ENCODE data around the gene CARD19. TPM values are rescaled to one million over a fixed set of nuclear protein-coding genes. Genes with fewer than 3 reads are reported as not detected.

Gene CARD19
- total RNA-seq, 1 donor from 2014 or later: 13.2 TPM

DNA sequence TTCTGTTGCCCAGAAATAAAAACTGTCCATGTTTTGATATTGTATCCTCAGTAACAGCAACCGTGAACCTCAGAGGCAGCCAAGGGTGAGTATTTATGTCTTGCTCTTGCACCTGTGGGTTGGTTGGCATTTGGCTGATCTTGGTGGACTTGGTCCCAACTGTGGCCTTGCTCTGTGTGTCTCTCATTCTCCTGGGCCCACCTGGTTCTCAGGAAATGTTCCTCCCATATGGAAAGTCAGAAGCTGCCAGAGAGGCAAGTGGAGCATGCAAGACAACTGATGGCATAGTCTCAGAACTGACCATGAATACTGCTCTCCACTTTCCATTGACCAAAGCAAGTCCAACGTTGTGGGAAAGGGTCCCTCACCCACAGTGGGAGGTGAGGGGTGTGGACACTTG is 51.6 kb downstream of the CARD19 start:
- Mint-ChIP-seq H3K4me1 (ENCODE audit: unreplicated experiment) (peaks cover 4% of the 10 kb centered on the region), H3K27ac (ENCODE audit: unreplicated experiment) (no peak overlapping the region), H3K27me3 (ENCODE audit: unreplicated experiment) (peaks cover 1% of the 10 kb centered on the region), H3K36me3 (ENCODE audit: low read depth, unreplicated experiment) (no peaks in the 10 kb centered on the region), H3K4me3 (ENCODE audit: unreplicated experiment) (no peak overlapping the region), H3K9me3 (ENCODE audit: unreplicated experiment) (no peaks in the 10 kb centered on the region)
- DNase-seq (ENCODE audit: low spot score): no peak
- TF ChIP-seq CTCF (IDR thresholded peaks at IDR 0.05; ENCODE audit: unreplicated experiment): no peak

DNA sequence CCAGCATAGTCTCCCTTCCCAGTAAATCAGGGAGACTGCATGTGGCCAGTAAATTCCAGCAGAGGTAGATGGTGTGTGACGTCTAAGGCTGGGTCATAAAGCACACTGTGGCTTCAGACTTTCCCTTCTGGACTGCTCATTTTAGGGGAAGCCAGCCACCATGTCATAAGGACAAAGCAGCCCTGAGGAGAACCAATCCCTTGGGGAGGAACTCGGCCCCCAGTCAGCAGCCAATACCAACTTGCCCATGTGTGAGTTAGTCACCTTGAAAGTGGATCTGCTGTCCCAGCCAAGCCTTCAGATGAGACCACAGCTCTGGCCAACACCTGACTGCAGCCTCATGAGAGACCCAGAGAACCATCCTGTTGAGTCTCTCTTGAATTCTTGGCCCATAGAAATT is 52.7 kb downstream of the CARD19 start:
- Mint-ChIP-seq H3K27ac (ENCODE audit: unreplicated experiment) (no peak overlapping the region), H3K9me3 (ENCODE audit: unreplicated experiment) (no peaks in the 10 kb centered on the region), H3K4me3 (ENCODE audit: unreplicated experiment) (no peak overlapping the region), H3K27me3 (ENCODE audit: unreplicated experiment) (peaks cover 1% of the 10 kb centered on the region), H3K4me1 (ENCODE audit: unreplicated experiment) (peaks cover 4% of the 10 kb centered on the region), H3K36me3 (ENCODE audit: low read depth, unreplicated experiment) (no peaks in the 10 kb centered on the region)
- DNase-seq (ENCODE audit: low spot score): no peak
- TF ChIP-seq CTCF (IDR thresholded peaks at IDR 0.05; ENCODE audit: unreplicated experiment): no peak

DNA sequence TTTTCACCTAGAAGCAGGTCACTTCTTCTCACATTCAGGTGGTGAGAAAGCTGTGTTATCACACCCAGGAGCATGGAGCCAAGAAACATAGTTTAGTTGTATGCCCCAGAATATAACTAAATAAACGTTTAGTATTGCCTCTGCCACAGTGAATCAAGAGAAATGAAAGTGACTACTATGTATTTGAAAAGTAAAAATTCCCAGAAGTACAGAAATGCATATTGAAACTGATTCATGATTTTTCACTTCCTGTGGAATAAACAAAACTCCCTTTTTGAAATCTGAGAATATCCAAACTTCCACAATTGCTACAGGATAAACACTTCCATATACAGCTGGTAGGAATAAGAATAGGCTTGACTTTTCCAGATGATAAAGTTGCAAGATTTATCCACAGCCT is 53.3 kb downstream of the CARD19 start:
- Mint-ChIP-seq H3K27ac (ENCODE audit: unreplicated experiment) (no peak overlapping the region), H3K36me3 (ENCODE audit: low read depth, unreplicated experiment) (no peaks in the 10 kb centered on the region), H3K27me3 (ENCODE audit: unreplicated experiment) (peaks cover 1% of the 10 kb centered on the region), H3K4me1 (ENCODE audit: unreplicated experiment) (peaks cover 2% of the 10 kb centered on the region), H3K9me3 (ENCODE audit: unreplicated experiment) (no peaks in the 10 kb centered on the region), H3K4me3 (ENCODE audit: unreplicated experiment) (no peak overlapping the region)
- no peak for TF ChIP-seq CTCF (IDR thresholded peaks at IDR 0.05; ENCODE audit: unreplicated experiment)
- DNase-seq (ENCODE audit: low spot score): no peak

- no peaks in the 10 kb centered on the region for H3K36me3 Mint-ChIP-seq (ENCODE audit: low read depth, unreplicated experiment)
- H3K27ac Mint-ChIP-seq (ENCODE audit: unreplicated experiment): no peak overlapping the region
- H3K9me3 Mint-ChIP-seq (ENCODE audit: unreplicated experiment): no peaks in the 10 kb centered on the region
- H3K27me3 Mint-ChIP-seq (ENCODE audit: unreplicated experiment): peaks cover 1% of the 10 kb centered on the region
- H3K4me1 Mint-ChIP-seq (ENCODE audit: unreplicated experiment): no peaks in the 10 kb centered on the region
- no peak for TF ChIP-seq CTCF (IDR thresholded peaks at IDR 0.05; ENCODE audit: unreplicated experiment)
- H3K4me3 Mint-ChIP-seq (ENCODE audit: unreplicated experiment): no peak overlapping the region
- DNase-seq (ENCODE audit: low spot score): no peak
These were observed 55.2 kb downstream of the CARD19 start for GRCh38 chr9:93151097-93151784.

DNA sequence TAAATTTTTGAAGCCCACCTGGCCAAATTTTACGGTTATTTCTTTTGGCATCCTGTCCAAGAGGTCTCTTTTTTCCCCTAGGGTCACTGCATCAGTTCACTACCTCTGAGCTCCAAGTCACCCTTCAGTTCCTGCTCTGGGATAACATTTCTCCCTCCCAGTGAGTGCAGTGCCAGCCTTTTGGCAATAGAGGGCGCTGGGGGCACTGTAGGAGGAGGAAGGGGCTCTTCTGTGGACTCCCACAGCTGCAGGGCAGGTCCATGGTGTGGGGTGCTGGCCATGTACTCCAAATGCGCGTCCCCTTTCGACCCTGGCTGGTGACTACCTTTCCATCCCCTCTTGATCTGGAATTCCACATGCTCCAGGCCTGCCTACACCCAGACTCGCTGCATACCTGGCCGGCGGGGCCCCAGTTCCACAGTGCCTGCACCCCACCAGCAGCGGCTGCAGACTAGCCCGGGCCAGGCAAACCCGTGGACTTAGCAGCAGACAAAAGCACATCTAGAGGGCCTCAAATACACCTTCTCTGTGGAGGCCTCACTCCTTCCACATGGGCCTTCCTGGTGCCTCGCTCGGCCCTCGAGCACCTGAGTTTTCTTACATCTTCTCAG is 58.4 kb downstream of the CARD19 start:
- Mint-ChIP-seq H3K4me1 (ENCODE audit: unreplicated experiment) (no peaks in the 10 kb centered on the region), H3K36me3 (ENCODE audit: low read depth, unreplicated experiment) (no peaks in the 10 kb centered on the region), H3K27ac (ENCODE audit: unreplicated experiment) (no peak overlapping the region), H3K4me3 (ENCODE audit: unreplicated experiment) (no peak overlapping the region), H3K9me3 (ENCODE audit: unreplicated experiment) (no peaks in the 10 kb centered on the region), H3K27me3 (ENCODE audit: unreplicated experiment) (no peaks in the 10 kb centered on the region)
- DNase-seq (ENCODE audit: low spot score): peak; percentile 81
- peak; percentile 79 for TF ChIP-seq CTCF (IDR thresholded peaks at IDR 0.05; ENCODE audit: unreplicated experiment)

Data from endothelial cell (in vitro differentiated cells).